Measurements from ENCODE around the gene EWSR1. TPM values are rescaled to one million over a fixed set of nuclear protein-coding genes. Genes with fewer than 3 reads are reported as not detected.

EWSR1 gene
- total RNA-seq, 1 donor from 2014 or later: 211 TPM

- DNase-seq (ENCODE audit: low read depth): peak; percentile 54
- no peak overlapping the region for H3K4me3 ChIP-seq (ENCODE audit: low read depth, low read length)
- TF ChIP-seq CTCF (conservative IDR thresholded peaks at IDR 0.05; ENCODE audit: low read depth, low read length): no peak
Measured at GRCh38 chr22:29310863-29311339, 42.8 kb downstream of the EWSR1 start.

DNA sequence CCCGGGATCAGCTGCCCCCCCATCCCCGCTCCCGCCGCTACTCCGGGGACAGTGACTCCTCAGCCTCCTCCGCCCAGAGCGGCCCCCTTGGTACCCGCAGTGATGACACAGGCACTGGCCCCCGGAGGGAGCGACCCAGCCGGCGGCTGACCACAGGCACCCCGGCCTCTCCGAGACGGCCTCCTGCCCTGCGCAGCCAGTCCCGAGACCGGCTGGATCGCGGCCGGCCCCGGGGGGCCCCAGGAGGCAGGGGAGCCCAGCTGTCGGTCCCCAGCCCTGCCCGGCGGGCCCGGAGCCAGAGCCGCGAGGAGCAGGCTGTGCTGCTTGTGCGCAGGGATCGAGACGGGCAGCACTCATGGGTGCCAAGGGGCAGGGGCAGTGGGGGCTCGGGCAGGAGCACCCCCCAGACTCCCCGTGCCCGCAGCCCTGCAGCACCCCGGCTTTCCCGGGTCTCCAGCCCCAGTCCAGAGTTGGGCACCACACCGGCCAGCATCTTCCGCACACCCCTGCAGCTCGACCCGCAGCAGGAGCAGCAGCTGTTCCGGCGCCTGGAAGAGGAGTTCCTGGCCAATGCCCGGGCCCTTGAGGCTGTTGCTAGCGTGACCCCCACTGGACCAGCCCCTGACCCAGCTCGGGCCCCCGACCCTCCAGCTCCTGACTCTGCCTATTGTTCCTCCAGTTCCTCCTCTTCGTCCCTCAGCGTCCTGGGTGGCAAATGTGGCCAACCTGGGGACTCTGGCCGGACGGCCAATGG lies 43.6 kb downstream of the EWSR1 start:
- no peak for DNase-seq (ENCODE audit: low read depth)
- TF ChIP-seq CTCF (conservative IDR thresholded peaks at IDR 0.05; ENCODE audit: low read depth, low read length): no peak

DNA sequence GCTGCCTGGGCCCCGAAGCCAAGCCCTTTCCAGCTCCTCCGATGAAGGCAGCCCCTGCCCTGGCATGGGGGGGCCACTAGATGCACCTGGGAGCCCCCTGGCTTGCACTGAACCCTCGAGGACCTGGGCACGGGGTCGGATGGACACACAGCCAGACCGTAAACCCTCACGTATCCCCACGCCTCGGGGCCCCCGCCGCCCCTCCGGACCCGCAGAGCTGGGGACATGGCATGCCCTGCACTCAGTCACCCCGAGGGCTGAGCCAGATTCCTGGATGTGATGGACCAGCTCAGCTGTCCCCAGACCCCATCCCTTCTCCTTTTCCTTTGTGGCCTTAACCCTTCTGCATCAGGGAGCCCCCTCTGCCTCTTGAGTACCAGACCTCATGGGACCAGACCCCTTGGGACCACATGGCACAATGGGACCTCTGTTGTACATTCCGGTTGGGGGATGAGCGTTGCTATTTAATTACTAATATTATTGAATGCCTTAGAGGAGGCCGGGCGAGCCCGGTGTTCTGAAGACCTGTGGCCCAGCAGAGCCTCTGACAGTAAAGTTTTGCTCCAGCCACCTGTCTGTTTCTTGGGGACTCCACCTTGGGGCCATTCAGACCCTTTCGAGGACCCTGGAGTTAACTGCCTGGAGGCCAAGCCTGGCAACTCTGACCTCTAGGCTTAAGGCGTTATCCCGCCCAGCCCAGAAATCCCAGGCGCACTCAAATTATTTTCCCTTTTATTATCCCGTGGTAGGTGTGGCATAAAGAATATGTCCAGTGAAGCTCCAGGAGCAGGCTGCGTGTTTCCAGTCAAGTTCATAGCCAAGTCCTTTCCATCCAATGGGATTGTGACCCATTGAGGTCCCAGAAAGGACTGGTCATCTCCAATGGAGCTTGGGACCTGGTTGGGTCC lies 44.4 kb downstream of the EWSR1 start:
- DNase-seq (ENCODE audit: low read depth): no peak
- no peak for TF ChIP-seq CTCF (conservative IDR thresholded peaks at IDR 0.05; ENCODE audit: low read depth, low read length)
- no peak overlapping the region for H3K4me3 ChIP-seq (ENCODE audit: low read depth, low read length)

More for the DNA sequence above, 43.6 kb downstream of the EWSR1 start:
- H3K4me3 ChIP-seq (ENCODE audit: low read depth, low read length): no peak overlapping the region

GRCh38 chr22:29313126-29313575 lies 45.1 kb downstream of the EWSR1 start:
- TF ChIP-seq CTCF (conservative IDR thresholded peaks at IDR 0.05; ENCODE audit: low read depth, low read length): peak; percentile 73

DNA sequence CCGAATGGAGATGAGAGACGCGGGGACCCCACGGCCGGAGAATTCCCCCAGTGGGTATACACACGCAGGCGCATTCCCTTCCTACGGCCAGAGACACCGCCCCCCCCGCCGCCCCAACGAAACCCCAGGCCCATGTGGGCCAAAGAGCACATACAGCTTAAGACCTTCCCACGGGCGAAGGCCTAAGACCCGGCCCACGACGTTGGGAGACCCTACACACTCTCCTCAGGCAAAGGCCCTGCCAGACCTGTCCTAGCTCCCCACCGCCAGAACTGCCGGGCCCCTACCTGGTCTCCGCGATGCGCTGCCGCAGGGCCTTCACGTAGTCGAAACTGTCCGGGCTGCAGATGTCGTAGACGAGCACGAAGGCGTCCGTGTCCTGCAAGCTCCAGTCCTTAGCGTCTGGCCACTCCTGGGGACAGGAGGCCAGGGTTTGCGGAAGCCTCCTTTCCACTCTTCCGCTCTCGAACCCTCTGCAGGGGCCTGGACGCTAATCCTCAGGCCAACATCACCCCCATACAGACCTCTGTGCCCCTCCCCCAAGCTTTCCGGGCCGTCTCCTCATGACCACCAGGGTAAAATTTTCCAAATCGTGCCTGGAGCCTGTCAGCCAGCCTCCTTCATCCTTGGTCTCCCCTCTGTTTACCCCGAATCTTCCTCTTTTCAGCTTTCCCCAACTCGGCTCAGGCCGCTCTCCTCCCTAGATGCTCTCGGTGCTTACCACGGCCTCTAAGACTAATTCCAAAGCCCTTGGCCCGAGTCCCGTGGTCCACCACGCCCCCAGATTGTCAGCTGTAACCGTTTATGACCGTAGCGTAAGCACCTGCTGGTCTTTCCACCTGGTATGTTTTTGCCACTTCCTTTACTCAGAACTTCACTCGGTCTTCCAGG lies 45.8 kb downstream of the EWSR1 start:
- no peak for TF ChIP-seq CTCF (conservative IDR thresholded peaks at IDR 0.05; ENCODE audit: low read depth, low read length)
- H3K4me3 ChIP-seq (ENCODE audit: low read depth, low read length): no peak overlapping the region
- DNase-seq (ENCODE audit: low read depth): no peak

More at GRCh38 chr22:29313126-29313575, 45.1 kb downstream of the EWSR1 start:
- no peak overlapping the region for H3K4me3 ChIP-seq (ENCODE audit: low read depth, low read length)
- no peak for DNase-seq (ENCODE audit: low read depth)

DNA sequence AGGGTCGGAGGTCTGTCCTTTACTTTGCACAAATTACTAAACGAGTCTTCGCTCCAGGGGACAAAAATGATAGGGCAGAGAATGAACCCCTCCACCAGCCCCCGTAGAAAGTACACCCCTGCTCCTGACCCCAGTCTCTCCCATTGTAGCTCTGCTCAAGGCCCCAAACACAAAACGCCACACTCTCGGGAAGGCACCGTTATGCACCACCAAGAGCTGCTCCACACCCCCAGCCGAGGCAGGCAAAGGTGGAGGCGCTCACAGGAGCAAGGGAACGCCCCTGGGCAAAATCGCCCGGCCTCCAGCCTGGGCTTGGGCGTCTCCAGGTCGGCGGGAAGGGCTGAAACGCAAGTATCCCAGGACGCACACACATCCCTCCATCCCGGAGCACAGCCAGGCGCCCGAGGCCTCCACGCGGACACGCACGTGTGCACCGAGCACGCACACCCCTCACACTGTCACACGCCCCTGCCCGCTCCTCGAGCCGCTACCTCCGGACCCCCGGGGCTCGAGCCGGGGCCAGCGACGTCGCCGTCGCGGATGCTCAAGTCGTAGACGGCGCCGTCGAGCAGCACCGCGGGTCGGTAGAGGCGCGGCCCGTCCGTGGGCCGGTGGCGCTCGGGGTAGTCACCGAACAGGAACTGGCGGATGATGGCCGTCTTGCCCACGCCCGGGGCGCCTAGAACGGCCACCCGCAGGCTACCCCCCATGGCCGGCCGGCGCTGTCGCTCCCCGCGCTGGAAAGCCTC lies 46.6 kb downstream of the EWSR1 start:
- no peak for TF ChIP-seq CTCF (conservative IDR thresholded peaks at IDR 0.05; ENCODE audit: low read depth, low read length)
- no peak overlapping the region for H3K4me3 ChIP-seq (ENCODE audit: low read depth, low read length)
- no peak for DNase-seq (ENCODE audit: low read depth)
